Lower leg skin (tissue), 4 donors: ENCODE data around the gene DNAJC24. TPM values are rescaled to one million over a fixed set of nuclear protein-coding genes. Genes with fewer than 3 reads are reported as not detected.

Experiments
- DNase-seq, 2 donors: peaks; one replicate each; pipeline ENCODE4 v3.0.0-alpha.2; 2019; ENCODE audit warnings: low spot score in 2 of 2
- H3K4me3 ChIP-seq: fragments of 200-600 bp; sonication (generic); 2 replicates; pipeline ENCODE4 v1.5.1; 2017; ENCODE audit warnings: mild to moderate bottlenecking, low read depth; ENCODE audit not compliant: poor library complexity, severe bottlenecking
- POLR2A ChIP-seq, 2 donors: fragments of 450-650 bp; IDR thresholded peaks; one replicate each; pipeline ENCODE4 v1.6.1; 2016 to 2017; ENCODE audit warnings: antibody characterized with exemption in 2 of 2, mild to moderate bottlenecking in 1 of 2, moderate library complexity in 1 of 2
- WGBS, 2 donors: methylation state at CpG; one replicate each; pipeline ENCODE4 v1.1.5; 2018; 5-methylcytosine and 5-hydroxymethylcytosine counted together
- intact Hi-C: fragments of 100-400 bp; cut with DNase I; formaldehyde crosslinking; loops from one replicate; pipeline ENCODE4 v1.15.0; 2023; ENCODE audit warnings: low total_unique reads
- total RNA-seq, 4 donors: library from RNA; depleted of rRNA; stranded (reverse); fragments of >200 nt; gene quantifications; one replicate each; pipeline ENCODE4 v1.1.0, GENCODE V29; 2016
- TF ChIP-seq, protein P1 (sequence below), 3 donors: fragments of 450-650 bp; IDR thresholded peaks; one replicate each; pipeline ENCODE4 v1.5.1; 2016; ENCODE audit warnings: antibody characterized with exemption in 3 of 3, mild to moderate bottlenecking in 3 of 3, moderate library complexity in 2 of 3

Gene DNAJC24
- total RNA-seq, 4 donors from 2014 or later = 9.2 to 17.1 (median 9.3) TPM

DNA sequence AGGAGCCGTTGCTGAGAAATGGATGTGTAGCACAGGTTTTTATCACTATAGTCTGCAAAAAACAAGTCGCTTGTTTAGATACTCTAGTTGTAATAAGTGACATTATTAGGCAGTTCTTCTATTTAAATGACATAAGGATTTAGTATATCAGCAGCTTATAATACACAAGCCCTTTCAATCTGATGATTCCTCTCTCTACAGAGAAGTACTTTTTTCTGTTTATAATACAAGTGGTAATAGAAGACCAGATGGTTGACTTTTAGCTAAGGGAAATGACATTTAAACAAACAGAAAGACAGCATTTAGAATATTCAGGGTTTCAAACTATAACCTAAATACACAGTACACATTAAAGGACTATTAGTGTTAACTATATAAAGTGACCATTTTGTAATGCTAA, 79.4 kb downstream of the DNAJC24 start:
- intact Hi-C loops = no loop called here
- 92 to 93% methylated on average over 2 of the region's 2 CpGs for WGBS, 2 donors
- no peak for DNase-seq
- no peak overlapping the region for H3K4me3 ChIP-seq
- no peak for TF ChIP-seq POLR2A (IDR thresholded peaks at IDR 0.05)
- TF ChIP-seq, protein P1, sequence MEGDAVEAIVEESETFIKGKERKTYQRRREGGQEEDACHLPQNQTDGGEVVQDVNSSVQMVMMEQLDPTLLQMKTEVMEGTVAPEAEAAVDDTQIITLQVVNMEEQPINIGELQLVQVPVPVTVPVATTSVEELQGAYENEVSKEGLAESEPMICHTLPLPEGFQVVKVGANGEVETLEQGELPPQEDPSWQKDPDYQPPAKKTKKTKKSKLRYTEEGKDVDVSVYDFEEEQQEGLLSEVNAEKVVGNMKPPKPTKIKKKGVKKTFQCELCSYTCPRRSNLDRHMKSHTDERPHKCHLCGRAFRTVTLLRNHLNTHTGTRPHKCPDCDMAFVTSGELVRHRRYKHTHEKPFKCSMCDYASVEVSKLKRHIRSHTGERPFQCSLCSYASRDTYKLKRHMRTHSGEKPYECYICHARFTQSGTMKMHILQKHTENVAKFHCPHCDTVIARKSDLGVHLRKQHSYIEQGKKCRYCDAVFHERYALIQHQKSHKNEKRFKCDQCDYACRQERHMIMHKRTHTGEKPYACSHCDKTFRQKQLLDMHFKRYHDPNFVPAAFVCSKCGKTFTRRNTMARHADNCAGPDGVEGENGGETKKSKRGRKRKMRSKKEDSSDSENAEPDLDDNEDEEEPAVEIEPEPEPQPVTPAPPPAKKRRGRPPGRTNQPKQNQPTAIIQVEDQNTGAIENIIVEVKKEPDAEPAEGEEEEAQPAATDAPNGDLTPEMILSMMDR (IDR thresholded peaks at IDR 0.05) = no peak

DNA sequence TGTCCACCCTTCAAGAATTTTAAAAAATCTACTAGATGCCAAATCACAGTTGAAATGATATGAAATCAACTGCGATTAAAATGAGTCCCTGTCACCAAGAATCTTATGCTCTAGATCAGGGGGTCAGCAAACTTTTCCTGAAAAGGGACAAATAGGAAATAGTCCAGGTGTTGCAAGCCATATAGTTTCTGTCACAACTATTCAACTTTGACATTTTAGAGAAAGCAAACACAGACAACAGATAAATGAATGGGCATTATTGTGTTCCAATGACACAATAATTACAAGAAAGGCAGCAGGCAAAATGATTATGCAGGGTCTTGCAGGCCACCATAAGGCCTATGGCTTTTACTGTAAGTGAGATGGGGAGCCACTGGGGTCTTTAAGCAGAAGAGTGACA, 81.2 kb downstream of the DNAJC24 start:
- DNase-seq = no peak
- H3K4me3 ChIP-seq = no peak overlapping the region
- intact Hi-C loops = no loop called here
- TF ChIP-seq, protein P1 (IDR thresholded peaks at IDR 0.05) = no peak
- TF ChIP-seq POLR2A (IDR thresholded peaks at IDR 0.05) = no peak
- WGBS, 2 donors = 95 to 96% methylated on average over 1 of the region's 1 CpG

DNA sequence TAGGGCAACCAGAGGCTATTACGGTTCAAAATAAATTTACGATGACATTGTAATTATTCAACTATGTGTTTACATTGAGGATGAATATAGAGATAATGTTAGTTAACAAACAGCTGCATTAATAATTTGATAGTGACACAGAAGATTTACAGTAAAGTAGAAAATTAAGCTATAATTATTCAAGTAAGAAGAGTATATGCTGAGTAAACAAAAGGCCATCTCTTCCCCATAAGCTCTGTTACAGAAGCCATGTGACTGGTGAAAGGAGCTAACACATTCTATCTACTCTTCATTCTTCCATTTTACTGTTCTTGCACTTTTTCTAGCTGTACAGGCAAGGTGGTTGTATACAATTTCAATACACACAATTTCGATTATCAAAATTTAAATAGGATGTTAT, 85.5 kb downstream of the DNAJC24 start:
- TF ChIP-seq, protein P1 (IDR thresholded peaks at IDR 0.05) = no peak
- no peak for TF ChIP-seq POLR2A (IDR thresholded peaks at IDR 0.05)
- no peak overlapping the region for H3K4me3 ChIP-seq
- 95 to 96% methylated on average over 3 of the region's 3 CpGs for WGBS, 2 donors
- DNase-seq = no peak
- intact Hi-C loops = no loop called here

DNA sequence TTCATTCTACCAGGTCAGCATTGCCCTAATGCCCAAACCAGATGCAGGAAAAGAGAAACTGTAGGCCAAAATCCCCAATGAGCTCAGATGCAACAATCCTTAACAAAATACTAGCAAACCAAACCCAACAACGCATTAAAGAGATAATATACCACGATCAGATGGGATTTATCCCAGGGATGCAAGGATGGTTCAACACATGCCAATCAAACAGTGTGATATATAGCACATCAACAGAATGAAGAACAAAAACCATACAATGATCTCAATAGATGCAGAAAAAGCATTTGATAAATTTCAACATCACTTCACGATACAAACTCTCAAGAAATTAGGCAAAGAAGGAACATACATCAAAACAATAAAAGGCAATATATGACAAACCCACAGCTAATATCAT, 94.8 kb downstream of the DNAJC24 start:
- intact Hi-C loops = no loop called here
- WGBS, 2 donors = 99% methylated on average over 3 of the region's 3 CpGs
- H3K4me3 ChIP-seq = no peak overlapping the region
- TF ChIP-seq, protein P1 (IDR thresholded peaks at IDR 0.05) = no peak
- TF ChIP-seq POLR2A (IDR thresholded peaks at IDR 0.05) = no peak
- DNase-seq = no peak

DNA sequence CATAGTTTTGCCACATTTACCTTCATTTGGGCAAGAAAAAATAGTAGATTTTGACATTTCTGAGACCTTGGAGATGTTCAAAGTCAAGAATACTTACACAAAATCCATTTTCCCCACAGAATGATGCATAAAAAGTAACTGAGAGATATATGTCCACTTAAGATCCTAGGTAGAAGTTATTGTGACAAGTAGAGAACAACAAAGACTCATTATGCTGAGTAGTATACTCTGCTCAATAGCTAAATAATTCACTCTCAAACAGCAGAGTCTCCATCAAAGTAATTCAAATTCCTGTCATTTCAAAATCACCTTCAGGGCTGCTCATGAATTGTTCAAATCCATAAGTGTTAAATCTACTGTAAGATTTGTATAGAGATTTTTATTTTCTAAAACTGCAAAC, 104.4 kb downstream of the DNAJC24 start:
- no peak for DNase-seq
- H3K4me3 ChIP-seq = no peak overlapping the region
- no peak for TF ChIP-seq POLR2A (IDR thresholded peaks at IDR 0.05)
- TF ChIP-seq, protein P1 (IDR thresholded peaks at IDR 0.05) = no peak
- intact Hi-C loops = no loop called here

DNA sequence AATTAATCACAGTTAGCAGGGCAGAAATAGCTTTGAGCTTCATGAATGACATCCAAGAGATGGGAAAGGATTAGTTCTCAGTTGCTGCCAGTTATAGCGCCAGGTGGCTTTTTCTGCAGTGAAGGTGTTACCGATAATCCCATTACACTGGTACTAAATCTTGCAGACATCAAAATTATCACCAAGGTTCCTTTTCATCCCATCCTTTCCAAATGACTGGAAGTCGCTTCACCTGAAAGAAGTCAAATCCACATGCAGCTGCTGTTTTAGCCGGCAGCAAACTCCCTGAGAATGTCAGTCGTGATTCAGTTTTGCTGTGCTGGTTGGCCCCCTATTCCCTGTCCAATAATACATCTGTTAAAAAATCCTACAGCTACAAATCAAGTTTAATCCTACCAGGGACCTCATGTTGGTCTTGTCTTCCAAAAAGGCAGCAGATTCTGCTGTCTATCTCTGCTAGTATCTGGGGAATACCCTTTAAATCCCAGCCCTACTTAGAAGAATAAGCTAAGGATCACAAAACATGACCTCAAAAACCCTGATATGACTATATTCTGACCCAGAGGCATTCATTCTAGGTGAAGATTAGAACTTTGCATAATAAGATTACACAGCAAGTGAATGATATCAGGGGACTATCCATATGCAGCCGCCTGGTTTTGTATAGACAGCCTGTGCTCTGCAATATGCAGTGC, 108.0 kb downstream of the DNAJC24 start:
- intact Hi-C loops = no loop called here
- TF ChIP-seq POLR2A (IDR thresholded peaks at IDR 0.05) = no peak
- TF ChIP-seq, protein P1 (IDR thresholded peaks at IDR 0.05) = no peak
- WGBS, 2 donors = 85 to 87% methylated on average over 6 of the region's 6 CpGs
- H3K4me3 ChIP-seq = no peak overlapping the region
- no peak for DNase-seq
